HG03060 (cell line): ENCODE measurements around the gene CETN1.

Experiments used
- ATAC-seq: cut with Tn5 transposase; IDR thresholded peaks from one replicate; pipeline ENCODE4 v1.9.1; 2021; ENCODE audit warnings: low read depth, moderate number of reproducible peaks; ENCODE audit not compliant: unreplicated experiment

CETN1 gene

GRCh38 chr18:580154-580553 is at the start of gene CETN1:
TSS of gene CETN1 (plus strand) at chr18:580380. CDS start at chr18:580409, 29 bp downstream.
- no peak for ATAC-seq

- ATAC-seq: no peak
These were observed 48.2 kb upstream of the CETN1 start for GRCh38 chr18:532018-532417.

- ATAC-seq: no peak
These were observed 47.5 kb upstream of the CETN1 start for GRCh38 chr18:532632-533031.

GRCh38 chr18:533995-534601 is 46.1 kb upstream of the CETN1 start:
- ATAC-seq: no peak

DNA sequence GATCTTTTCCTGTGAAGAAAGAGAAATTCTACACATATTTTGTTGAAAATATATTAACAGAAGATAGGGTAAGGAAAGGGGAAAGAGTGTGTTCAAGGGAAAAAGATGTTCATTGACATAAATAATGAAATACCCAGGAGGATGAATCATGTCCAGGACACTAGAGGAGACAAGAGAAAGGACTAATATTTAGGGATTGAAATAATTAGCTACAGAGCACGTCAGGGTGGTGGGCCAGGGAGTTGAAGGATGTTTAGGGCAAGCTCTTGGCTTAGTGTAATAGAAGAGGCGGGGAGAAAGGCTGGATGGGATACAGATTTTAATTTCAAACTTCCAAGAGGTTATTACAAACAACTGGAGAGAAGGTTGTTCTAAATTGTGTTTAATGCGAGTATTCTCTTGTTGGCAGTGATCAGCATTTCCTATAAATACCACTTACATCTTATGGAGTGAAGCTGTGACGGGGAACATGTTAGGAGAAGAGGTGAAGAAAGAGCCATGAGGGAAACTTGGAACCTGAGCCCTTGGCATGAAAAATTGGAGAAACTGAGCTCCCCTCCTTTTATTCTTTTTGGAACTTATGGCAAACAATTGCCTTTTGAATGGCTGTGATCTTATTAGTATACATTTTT is 36.6 kb upstream of the CETN1 start:
- ATAC-seq: no peak

- no peak for ATAC-seq
These were observed 30.2 kb upstream of the CETN1 start for GRCh38 chr18:549967-550366.

- ATAC-seq: no peak
These were observed 28.6 kb upstream of the CETN1 start for GRCh38 chr18:551404-552061.

- ATAC-seq: no peak
These were observed 24.3 kb upstream of the CETN1 start for GRCh38 chr18:555705-556457.

GRCh38 chr18:564708-565561 is 15.2 kb upstream of the CETN1 start:
- no peak for ATAC-seq

DNA sequence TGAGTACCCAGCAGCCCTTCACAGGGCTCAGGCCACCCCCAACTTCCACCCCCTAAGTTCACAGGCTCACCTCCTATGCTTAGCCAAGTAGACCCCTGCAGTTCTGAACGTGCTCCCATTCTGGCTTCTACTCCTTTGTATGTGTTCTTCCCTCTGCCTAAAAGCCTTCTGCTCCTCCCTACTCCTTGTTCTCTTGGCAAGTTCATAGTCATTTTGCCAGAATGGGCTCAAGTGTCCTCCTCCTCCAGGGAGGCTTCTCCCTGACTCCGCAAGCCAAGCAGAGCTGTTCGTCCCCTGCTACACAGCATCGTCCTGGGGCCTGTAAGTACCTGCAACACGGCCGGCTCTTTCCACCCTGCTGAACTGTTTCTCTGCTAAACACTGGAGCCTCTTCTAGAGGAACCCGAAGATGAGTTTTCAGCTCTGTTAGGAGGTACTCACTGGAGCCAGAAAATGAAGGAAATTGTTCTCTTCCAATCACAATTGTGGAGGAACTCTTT is 14.6 kb upstream of the CETN1 start:
- ATAC-seq: no peak

DNA sequence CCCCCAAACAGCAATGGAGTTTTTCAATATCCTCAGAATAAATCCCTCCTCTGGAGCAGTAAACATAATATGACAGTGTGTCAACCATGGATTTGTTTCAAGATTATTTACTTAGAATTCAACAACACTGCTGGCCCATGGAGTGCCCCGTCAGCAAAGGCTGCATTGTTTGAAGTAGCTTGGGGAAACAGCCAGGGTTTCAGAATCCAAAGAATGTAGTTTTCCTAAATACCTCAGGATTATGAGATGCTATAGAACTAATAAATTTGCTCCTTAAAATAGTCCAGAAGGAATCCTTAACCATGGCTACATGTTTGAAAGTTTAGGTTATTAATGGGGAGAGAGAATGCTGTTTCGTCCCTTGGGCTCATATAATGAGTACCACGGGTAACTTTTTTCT is 13.1 kb upstream of the CETN1 start:
- ATAC-seq: no peak

DNA sequence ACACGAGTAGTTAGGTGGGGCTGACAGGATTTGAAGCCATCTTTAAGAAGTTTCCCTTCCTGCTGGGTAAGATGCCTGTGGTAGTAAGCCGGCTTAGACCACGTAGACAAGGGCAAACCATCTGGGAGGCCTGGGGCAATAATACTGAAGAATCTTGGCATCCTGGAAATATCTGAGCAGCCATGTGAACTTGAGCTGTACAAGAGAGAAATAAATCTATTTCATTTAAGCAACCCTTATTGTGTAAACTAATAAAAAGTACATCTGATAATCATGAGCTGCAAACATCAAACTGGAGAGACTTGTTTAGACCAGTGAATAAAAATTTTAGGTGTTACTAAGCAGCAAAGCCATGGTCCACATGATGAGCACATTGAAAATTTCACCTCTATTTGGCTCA is 11.4 kb upstream of the CETN1 start:
- no peak for ATAC-seq

DNA sequence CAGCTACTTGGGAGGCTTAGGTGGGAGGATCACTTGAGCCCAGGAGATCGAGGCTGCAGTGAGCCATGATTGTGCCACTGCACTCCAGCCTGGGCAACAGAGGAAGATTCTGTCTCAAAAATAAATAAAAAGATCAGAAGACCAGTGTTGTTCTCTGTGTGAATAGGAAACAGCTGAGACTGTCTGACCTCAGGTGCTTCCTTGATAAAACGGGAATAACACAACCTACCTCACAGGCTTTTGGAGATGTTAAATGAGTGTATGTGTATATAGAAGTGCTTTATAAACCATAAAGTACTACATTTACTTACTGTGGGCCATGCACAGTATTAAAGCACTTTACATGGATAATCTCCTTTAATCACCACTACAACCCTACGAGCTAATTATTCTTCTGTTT is 9.9 kb upstream of the CETN1 start:
- ATAC-seq: no peak

DNA sequence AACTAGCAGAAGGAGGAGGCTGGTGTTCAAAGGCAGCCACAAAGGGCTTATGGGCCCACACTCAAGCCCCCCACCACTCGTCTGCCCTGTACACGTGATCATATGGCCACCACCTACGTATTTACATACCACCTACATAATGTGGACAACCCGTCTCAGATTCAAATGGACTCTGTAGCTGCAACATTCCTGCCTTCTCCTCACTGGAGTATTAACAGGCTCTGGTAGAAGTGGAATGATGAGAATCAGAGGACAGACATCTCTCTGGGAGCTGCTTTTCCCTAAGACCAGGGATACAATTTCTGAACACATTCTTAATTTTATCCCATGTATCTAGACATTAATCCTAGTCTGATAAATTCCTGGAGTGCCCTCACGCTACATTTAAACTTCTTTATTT is 9.5 kb upstream of the CETN1 start:
- no peak for ATAC-seq

DNA sequence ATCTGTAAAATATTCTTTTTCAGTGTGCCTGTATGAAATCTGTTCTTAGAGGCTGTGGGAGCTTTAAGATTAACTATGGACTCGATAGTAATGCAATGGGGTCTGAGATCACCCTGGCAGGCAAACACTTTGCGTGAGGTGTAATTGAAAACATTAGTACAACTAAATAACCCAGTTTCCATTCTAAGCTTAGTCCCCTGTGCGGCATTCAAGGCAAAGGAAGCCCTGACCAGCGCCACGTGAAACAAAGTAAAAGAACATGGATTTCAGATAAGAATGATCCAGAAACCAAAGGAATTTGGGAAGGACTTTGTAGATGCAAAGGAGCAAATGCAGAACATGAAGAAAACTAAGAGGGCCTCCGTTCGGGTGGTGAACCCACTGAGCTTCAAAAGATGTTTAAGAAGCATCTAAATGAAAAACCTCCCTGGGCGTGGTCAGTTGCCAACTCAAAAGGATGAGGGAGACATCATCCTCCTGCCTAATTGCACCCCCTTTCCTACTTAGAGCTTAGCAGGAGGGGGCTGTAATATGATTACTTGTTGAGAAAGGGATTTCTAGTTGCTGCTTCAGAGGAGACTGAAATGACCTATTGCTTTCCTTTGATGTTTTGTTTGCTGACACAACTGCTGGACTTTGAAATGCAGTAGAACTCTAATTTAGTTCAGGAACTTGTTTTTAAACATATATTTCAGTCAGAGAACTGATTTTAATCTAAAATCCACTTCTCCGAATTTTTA is 7.9 kb upstream of the CETN1 start:
- ATAC-seq: no peak

DNA sequence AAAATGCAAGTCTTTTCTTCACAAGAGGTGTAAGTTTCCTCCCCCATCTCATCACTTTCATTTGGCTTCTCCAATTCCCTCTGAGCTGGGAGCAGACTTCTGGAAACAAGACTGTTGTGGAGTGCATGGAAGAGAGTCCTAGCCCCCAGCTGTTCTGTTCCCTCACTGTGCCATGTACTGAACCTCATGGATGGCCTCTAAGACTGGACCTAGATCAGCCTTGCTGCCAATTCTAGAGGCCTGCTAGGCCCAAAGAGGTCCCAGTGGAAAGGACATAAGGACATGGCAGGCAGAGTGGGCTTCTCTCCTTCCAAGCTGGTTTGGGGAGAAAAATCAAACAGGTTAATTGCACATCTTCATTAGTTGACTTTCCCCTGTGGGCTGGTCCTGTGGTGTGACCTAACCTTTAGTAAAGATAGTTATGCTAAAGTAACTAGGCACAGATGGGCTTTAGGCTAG is 7.3 kb upstream of the CETN1 start:
- ATAC-seq: no peak

DNA sequence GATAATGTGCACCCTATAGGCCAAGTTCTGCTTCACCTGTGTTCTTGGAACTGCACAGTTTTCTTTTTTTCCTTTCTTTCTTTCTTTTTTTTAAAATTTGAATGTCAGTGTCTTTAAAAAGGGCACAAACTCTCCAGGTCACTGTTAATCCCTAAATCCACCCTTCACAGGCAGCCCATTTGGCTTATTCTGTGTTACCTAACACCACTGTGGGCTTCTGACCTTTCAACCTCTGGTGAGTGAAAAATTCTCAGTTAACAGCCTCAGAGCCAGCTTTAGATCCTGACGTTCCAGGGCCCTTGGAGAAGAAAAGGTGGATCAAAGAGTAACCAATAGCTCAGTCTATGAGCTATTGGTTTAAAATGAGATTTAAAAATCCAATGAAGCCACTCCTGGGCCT is 6.8 kb upstream of the CETN1 start:
- ATAC-seq: no peak

DNA sequence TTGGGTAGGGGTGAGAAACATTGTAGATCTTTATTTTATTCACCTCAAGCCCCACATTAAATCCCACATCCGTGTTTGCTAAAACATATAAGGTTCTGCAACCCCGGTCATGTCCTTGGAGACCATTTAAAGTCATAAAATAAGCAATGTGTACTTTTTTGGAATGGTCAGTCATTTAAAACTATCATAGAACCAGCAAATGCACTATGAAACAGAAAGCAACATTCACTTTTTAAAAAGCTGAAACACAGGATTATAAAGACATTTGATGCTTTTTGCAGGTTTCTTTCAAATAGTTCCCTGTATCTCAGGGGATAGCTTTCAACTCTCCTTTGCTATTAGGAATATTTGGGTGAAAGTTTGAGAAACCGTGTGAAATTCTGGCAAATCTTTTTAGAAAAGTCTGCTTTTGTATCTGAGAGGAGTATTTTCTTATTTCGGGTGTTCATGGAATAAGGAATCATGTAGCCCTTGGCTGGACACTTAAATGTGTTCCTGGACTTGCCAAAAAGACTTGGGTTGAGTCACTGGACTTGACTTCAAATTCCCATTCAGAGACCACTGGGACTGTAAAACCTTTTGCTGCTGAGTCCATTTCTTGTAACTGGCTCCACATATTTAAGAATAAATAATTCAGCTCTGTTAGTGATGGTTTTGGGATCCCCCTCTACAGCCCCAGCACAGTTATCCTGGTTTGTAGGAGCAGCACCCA is 5.9 kb upstream of the CETN1 start:
- no peak for ATAC-seq
